Fibroblast of villous mesenchyme (primary cell): Measurements from ENCODE around the gene FTL. TPM values are rescaled to one million over a fixed set of nuclear protein-coding genes. Genes with fewer than 3 reads are reported as not detected.
A peak's percentile ranks its signal among the peaks of the same experiment; 100 is the strongest.

Source experiments
- DNase-seq: peaks from one replicate; pipeline ENCODE4 v3.0.0-alpha.2; 2010; ENCODE audit warnings: low read depth
- H3K4me3 ChIP-seq: 2 replicates; pipeline ENCODE4 v1.5.1; 2011; ENCODE audit warnings: low read depth, mild to moderate bottlenecking, low read length
- CTCF ChIP-seq: IDR thresholded peaks from 2 replicates; pipeline ENCODE4 v1.5.1; 2012; ENCODE audit warnings: low read depth, mild to moderate bottlenecking, low read length; ENCODE audit not compliant: insufficient read depth
- total RNA-seq: library from RNA; depleted of rRNA; stranded (reverse); fragments of >200 nt; gene quantifications from 2 replicates; pipeline ENCODE4 v1.2.3, GENCODE V29; 2012

FTL gene
- total RNA-seq, 1 donor, result 4,150 TPM

- TF ChIP-seq CTCF, result no peak
- H3K4me3 ChIP-seq, result no peak overlapping the region
- DNase-seq, result no peak
Measured at GRCh38 chr19:48946463-48947257, 18.4 kb upstream of the FTL start.

- H3K4me3 ChIP-seq, result no peak overlapping the region
- no peak for DNase-seq
- no peak for TF ChIP-seq CTCF
Measured at GRCh38 chr19:48947258-48947542, 17.9 kb upstream of the FTL start.

- no peak for DNase-seq
- H3K4me3 ChIP-seq, result no peak overlapping the region
- no peak for TF ChIP-seq CTCF
Measured at GRCh38 chr19:48950159-48950558, 14.9 kb upstream of the FTL start.

- TF ChIP-seq CTCF, result no peak
- H3K4me3 ChIP-seq, result no peak overlapping the region
- DNase-seq, result no peak
Measured at GRCh38 chr19:48950830-48951519, 14.1 kb upstream of the FTL start.

- no peak for DNase-seq
- H3K4me3 ChIP-seq, result no peak overlapping the region
- TF ChIP-seq CTCF, result no peak
Measured at GRCh38 chr19:48953141-48953540, 12.0 kb upstream of the FTL start.

GRCh38 chr19:48953990-48954594 lies 11.0 kb upstream of the FTL start:
- H3K4me3 ChIP-seq, result peak overlapping the region; percentile 51
- DNase-seq, result no peak
- no peak for TF ChIP-seq CTCF
